HEK293 (cell line): Measurements from ENCODE around the gene ZNF829.
A peak's percentile ranks its signal among the peaks of the same experiment; 100 is the strongest.

ENCODE experiments used
- FEZF1 ChIP-seq: fragments of 450-650 bp; formaldehyde crosslinking; IDR thresholded peaks from 2 replicates; pipeline ENCODE4 v1.5.1; 2016; ENCODE audit warnings: missing biosample characterization, missing genetic modification characterization
- GFI1B ChIP-seq: fragments of 450-650 bp; formaldehyde crosslinking; IDR thresholded peaks from 2 replicates; pipeline ENCODE4 v1.5.1; 2016; ENCODE audit warnings: missing biosample characterization, missing genetic modification characterization
- IKZF3 ChIP-seq: fragments of 450-650 bp; IDR thresholded peaks from 2 replicates; pipeline ENCODE4 v1.5.0; 2018; ENCODE audit warnings: missing biosample characterization, mild to moderate bottlenecking, missing genetic modification characterization, moderate library complexity
- KLF1 ChIP-seq: fragments of 450-650 bp; formaldehyde crosslinking; IDR thresholded peaks from 2 replicates; pipeline ENCODE4 v1.5.1; 2016; ENCODE audit warnings: missing biosample characterization, missing genetic modification characterization
- KLF9 ChIP-seq: fragments of 450-650 bp; formaldehyde crosslinking; IDR thresholded peaks from 2 replicates; pipeline ENCODE4 v1.5.1; 2016; ENCODE audit warnings: missing biosample characterization, missing genetic modification characterization, low read depth
- RBAK ChIP-seq: fragments of 450-650 bp; formaldehyde crosslinking; IDR thresholded peaks from 2 replicates; pipeline ENCODE4 v1.5.1; 2016; ENCODE audit warnings: missing biosample characterization, missing genetic modification characterization
- WT1 ChIP-seq: fragments of 450-650 bp; formaldehyde crosslinking; IDR thresholded peaks from 2 replicates; pipeline ENCODE4 v1.5.1; 2016; ENCODE audit warnings: missing biosample characterization, missing genetic modification characterization
- ZBTB17 ChIP-seq: fragments of 450-650 bp; formaldehyde crosslinking; IDR thresholded peaks from 2 replicates; pipeline ENCODE4 v1.5.1; 2016; ENCODE audit warnings: missing biosample characterization, missing genetic modification characterization
- ZNF114 ChIP-seq: fragments of 450-650 bp; formaldehyde crosslinking; IDR thresholded peaks from 2 replicates; pipeline ENCODE4 v1.5.0; 2017; ENCODE audit warnings: missing biosample characterization, missing genetic modification characterization
- ZNF121 ChIP-seq: fragments of 450-650 bp; formaldehyde crosslinking; IDR thresholded peaks from 2 replicates; pipeline ENCODE4 v1.5.1; 2016; ENCODE audit warnings: missing biosample characterization, missing genetic modification characterization
- ZNF132 ChIP-seq: fragments of 450-650 bp; formaldehyde crosslinking; IDR thresholded peaks from 2 replicates; pipeline ENCODE4 v1.5.1; 2017; ENCODE audit warnings: missing biosample characterization, missing genetic modification characterization, borderline replicate concordance
- ZNF302 ChIP-seq: fragments of 450-650 bp; formaldehyde crosslinking; IDR thresholded peaks from 2 replicates; pipeline ENCODE4 v1.5.1; 2016; ENCODE audit warnings: missing biosample characterization, missing genetic modification characterization, low read depth
- ZNF335 ChIP-seq: fragments of 450-650 bp; formaldehyde crosslinking; conservative IDR thresholded peaks from 2 replicates; pipeline ENCODE4 v1.5.1; 2016; ENCODE audit warnings: missing biosample characterization, missing genetic modification characterization
- ZNF366 ChIP-seq: fragments of 450-650 bp; formaldehyde crosslinking; conservative IDR thresholded peaks from 2 replicates; pipeline ENCODE4 v1.5.1; 2016; ENCODE audit warnings: missing biosample characterization, missing genetic modification characterization
- ZNF514 ChIP-seq: fragments of 450-650 bp; formaldehyde crosslinking; IDR thresholded peaks from 2 replicates; pipeline ENCODE4 v1.5.1; 2016; ENCODE audit warnings: missing biosample characterization, missing genetic modification characterization
- ZNF585B ChIP-seq: fragments of 450-650 bp; formaldehyde crosslinking; IDR thresholded peaks from 2 replicates; pipeline ENCODE4 v1.5.1; 2016; ENCODE audit warnings: missing biosample characterization, missing genetic modification characterization
- ZNF596 ChIP-seq: fragments of 450-650 bp; IDR thresholded peaks from 2 replicates; pipeline ENCODE4 v1.5.0; 2018; ENCODE audit warnings: missing biosample characterization, mild to moderate bottlenecking, missing genetic modification characterization, moderate library complexity
- ZNF600 ChIP-seq: fragments of 450-650 bp; formaldehyde crosslinking; IDR thresholded peaks from 2 replicates; pipeline ENCODE4 v1.5.1; 2016; ENCODE audit warnings: missing biosample characterization, missing genetic modification characterization
- ZNF792 ChIP-seq: fragments of 450-650 bp; formaldehyde crosslinking; IDR thresholded peaks from 2 replicates; pipeline ENCODE4 v1.5.1; 2016; ENCODE audit warnings: missing biosample characterization, missing genetic modification characterization
- TF ChIP-seq, protein P1 (sequence below): fragments of 450-650 bp; formaldehyde crosslinking; IDR thresholded peaks from 2 replicates; pipeline ENCODE4 v1.5.1; 2017; ENCODE audit warnings: missing biosample characterization, missing genetic modification characterization
- TF ChIP-seq, protein P2 (sequence below): fragments of 450-650 bp; formaldehyde crosslinking; IDR thresholded peaks from 2 replicates; pipeline ENCODE4 v1.5.1; 2017; ENCODE audit warnings: missing biosample characterization, missing genetic modification characterization
- TF ChIP-seq, protein P3 (sequence below): fragments of 450-650 bp; formaldehyde crosslinking; IDR thresholded peaks from 2 replicates; pipeline ENCODE4 v1.5.1; 2016; ENCODE audit warnings: missing biosample characterization, missing genetic modification characterization
- TF ChIP-seq, protein P4 (sequence below): fragments of 450-650 bp; formaldehyde crosslinking; IDR thresholded peaks from 2 replicates; pipeline ENCODE4 v1.5.1; 2016; ENCODE audit warnings: missing biosample characterization, missing genetic modification characterization
- TF ChIP-seq, protein P5 (sequence below): fragments of 450-650 bp; formaldehyde crosslinking; IDR thresholded peaks from 2 replicates; pipeline ENCODE4 v1.5.1; 2016; ENCODE audit warnings: missing biosample characterization, missing genetic modification characterization, low read depth
- TF ChIP-seq, protein P6 (sequence below): sonication (generic); formaldehyde crosslinking; IDR thresholded peaks from 2 replicates; pipeline ENCODE4 v1.8.1; 2022; ENCODE audit warnings: mild to moderate bottlenecking, moderate library complexity, missing genetic modification reagents
- TF ChIP-seq, protein P7 (sequence below): fragments of 450-650 bp; formaldehyde crosslinking; IDR thresholded peaks from 2 replicates; pipeline ENCODE4 v1.5.1; 2017; ENCODE audit warnings: missing biosample characterization, missing genetic modification characterization
- TF ChIP-seq, protein P8 (sequence below): fragments of 450-650 bp; IDR thresholded peaks from 2 replicates; pipeline ENCODE4 v1.5.1; 2018; ENCODE audit warnings: missing biosample characterization, mild to moderate bottlenecking, missing genetic modification characterization

Gene ZNF829

DNA sequence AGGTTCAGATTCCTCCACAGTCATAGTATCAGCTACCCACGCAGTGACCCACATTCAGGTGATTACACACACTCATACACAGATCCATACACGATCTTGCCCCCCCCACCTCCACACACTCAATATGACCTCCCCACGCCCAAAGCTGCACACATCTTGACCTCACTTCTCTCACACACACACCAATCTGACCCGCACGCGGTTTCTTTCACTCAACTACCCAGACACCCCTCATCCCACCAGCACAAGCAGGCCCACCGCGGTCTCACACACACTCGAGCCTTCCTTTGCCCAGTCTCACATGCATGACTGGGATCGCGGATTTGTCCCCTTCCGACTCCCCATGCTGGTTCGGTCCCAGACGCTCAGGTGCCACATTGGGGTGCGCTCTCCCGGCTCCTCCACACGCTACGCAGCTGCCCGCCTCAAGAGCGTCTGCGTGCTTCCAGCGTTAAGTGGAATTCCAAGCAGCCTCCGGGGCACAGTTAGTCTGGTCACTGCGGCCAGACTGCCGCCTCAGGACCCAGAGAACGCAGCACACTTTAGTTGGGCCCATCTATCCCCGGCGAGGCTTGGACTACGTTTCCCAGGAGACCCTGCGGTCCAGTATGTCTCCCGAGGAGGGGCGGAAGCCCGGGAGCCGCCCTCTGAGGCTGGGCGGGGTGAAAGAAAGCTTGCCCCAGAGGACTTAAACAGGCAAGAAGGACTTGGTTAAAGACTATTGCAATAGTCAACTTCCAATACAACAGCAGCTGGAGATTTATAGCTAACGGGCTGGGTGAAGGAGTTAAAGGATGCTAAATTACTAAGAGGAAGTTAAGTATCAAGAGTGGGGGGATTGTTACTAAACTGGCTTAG, 66.2 kb downstream of the ZNF829 start (continued):
- TF ChIP-seq, protein P1, sequence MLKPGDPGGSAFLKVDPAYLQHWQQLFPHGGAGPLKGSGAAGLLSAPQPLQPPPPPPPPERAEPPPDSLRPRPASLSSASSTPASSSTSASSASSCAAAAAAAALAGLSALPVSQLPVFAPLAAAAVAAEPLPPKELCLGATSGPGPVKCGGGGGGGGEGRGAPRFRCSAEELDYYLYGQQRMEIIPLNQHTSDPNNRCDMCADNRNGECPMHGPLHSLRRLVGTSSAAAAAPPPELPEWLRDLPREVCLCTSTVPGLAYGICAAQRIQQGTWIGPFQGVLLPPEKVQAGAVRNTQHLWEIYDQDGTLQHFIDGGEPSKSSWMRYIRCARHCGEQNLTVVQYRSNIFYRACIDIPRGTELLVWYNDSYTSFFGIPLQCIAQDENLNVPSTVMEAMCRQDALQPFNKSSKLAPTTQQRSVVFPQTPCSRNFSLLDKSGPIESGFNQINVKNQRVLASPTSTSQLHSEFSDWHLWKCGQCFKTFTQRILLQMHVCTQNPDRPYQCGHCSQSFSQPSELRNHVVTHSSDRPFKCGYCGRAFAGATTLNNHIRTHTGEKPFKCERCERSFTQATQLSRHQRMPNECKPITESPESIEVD (tag by site-specific recombination), result no peak
- TF ChIP-seq, protein P2, sequence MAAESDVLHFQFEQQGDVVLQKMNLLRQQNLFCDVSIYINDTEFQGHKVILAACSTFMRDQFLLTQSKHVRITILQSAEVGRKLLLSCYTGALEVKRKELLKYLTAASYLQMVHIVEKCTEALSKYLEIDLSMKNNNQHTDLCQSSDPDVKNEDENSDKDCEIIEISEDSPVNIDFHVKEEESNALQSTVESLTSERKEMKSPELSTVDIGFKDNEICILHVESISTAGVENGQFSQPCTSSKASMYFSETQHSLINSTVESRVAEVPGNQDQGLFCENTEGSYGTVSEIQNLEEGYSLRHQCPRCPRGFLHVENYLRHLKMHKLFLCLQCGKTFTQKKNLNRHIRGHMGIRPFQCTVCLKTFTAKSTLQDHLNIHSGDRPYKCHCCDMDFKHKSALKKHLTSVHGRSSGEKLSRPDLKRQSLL (tag by site-specific recombination), result no peak
- TF ChIP-seq, protein P3, sequence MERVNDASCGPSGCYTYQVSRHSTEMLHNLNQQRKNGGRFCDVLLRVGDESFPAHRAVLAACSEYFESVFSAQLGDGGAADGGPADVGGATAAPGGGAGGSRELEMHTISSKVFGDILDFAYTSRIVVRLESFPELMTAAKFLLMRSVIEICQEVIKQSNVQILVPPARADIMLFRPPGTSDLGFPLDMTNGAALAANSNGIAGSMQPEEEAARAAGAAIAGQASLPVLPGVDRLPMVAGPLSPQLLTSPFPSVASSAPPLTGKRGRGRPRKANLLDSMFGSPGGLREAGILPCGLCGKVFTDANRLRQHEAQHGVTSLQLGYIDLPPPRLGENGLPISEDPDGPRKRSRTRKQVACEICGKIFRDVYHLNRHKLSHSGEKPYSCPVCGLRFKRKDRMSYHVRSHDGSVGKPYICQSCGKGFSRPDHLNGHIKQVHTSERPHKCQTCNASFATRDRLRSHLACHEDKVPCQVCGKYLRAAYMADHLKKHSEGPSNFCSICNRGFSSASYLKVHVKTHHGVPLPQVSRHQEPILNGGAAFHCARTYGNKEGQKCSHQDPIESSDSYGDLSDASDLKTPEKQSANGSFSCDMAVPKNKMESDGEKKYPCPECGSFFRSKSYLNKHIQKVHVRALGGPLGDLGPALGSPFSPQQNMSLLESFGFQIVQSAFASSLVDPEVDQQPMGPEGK (tag by site-specific recombination), result peak; percentile 91
- TF ChIP-seq FEZF1 (tag by site-specific recombination) (no peak), KLF1 (tag by site-specific recombination) (peak; percentile 79), GFI1B (0 out of 2 replicates have a peak, but pooled peaks have one; percentile 6), IKZF3 (tag by site-specific recombination) (no peak), ZNF514 (tag by site-specific recombination) (no peak), ZNF366 (tag by site-specific recombination) (0 out of 2 replicates have a peak, but pooled peaks have one; percentile 8), ZNF302 (no peak), WT1 (peak; percentile 55), RBAK (tag by site-specific recombination) (0 out of 2 replicates have a peak, but pooled peaks have one; percentile 65), KLF9 (peak; percentile 57), ZNF792 (tag by site-specific recombination) (peak; percentile 94), ZNF121 (peak; percentile 67), ZNF335 (peak; percentile 95), ZNF114 (no peak), ZNF132 (tag by site-specific recombination) (no peak), ZNF596 (tag by site-specific recombination) (no peak), ZBTB17 (tag by site-specific recombination) (peak; percentile 98), ZNF585B (tag by site-specific recombination) (no peak), ZNF600 (tag by site-specific recombination) (peak; percentile 96)
- TF ChIP-seq, protein P4, sequence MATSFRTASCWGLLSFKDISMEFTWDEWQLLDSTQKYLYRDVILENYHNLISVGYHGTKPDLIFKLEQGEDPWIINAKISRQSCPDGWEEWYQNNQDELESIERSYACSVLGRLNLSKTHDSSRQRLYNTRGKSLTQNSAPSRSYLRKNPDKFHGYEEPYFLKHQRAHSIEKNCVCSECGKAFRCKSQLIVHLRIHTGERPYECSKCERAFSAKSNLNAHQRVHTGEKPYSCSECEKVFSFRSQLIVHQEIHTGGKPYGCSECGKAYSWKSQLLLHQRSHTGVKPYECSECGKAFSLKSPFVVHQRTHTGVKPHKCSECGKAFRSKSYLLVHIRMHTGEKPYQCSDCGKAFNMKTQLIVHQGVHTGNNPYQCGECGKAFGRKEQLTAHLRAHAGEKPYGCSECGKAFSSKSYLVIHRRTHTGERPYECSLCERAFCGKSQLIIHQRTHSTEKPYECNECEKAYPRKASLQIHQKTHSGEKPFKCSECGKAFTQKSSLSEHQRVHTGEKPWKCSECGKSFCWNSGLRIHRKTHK, result no peak
- TF ChIP-seq, protein P5, sequence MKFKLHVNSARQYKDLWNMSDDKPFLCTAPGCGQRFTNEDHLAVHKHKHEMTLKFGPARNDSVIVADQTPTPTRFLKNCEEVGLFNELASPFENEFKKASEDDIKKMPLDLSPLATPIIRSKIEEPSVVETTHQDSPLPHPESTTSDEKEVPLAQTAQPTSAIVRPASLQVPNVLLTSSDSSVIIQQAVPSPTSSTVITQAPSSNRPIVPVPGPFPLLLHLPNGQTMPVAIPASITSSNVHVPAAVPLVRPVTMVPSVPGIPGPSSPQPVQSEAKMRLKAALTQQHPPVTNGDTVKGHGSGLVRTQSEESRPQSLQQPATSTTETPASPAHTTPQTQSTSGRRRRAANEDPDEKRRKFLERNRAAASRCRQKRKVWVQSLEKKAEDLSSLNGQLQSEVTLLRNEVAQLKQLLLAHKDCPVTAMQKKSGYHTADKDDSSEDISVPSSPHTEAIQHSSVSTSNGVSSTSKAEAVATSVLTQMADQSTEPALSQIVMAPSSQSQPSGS (tag by site-specific recombination), result 0 out of 2 replicates have a peak, but pooled peaks have one; percentile 10
- TF ChIP-seq, protein P6, sequence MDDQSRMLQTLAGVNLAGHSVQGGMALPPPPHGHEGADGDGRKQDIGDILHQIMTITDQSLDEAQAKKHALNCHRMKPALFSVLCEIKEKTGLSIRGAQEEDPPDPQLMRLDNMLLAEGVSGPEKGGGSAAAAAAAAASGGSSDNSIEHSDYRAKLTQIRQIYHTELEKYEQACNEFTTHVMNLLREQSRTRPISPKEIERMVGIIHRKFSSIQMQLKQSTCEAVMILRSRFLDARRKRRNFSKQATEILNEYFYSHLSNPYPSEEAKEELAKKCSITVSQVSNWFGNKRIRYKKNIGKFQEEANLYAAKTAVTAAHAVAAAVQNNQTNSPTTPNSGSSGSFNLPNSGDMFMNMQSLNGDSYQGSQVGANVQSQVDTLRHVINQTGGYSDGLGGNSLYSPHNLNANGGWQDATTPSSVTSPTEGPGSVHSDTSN, result 0 out of 2 replicates have a peak, but pooled peaks have one; percentile 20
- TF ChIP-seq, protein P7, sequence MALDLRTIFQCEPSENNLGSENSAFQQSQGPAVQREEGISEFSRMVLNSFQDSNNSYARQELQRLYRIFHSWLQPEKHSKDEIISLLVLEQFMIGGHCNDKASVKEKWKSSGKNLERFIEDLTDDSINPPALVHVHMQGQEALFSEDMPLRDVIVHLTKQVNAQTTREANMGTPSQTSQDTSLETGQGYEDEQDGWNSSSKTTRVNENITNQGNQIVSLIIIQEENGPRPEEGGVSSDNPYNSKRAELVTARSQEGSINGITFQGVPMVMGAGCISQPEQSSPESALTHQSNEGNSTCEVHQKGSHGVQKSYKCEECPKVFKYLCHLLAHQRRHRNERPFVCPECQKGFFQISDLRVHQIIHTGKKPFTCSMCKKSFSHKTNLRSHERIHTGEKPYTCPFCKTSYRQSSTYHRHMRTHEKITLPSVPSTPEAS, result peak; percentile 89
- TF ChIP-seq, protein P8, sequence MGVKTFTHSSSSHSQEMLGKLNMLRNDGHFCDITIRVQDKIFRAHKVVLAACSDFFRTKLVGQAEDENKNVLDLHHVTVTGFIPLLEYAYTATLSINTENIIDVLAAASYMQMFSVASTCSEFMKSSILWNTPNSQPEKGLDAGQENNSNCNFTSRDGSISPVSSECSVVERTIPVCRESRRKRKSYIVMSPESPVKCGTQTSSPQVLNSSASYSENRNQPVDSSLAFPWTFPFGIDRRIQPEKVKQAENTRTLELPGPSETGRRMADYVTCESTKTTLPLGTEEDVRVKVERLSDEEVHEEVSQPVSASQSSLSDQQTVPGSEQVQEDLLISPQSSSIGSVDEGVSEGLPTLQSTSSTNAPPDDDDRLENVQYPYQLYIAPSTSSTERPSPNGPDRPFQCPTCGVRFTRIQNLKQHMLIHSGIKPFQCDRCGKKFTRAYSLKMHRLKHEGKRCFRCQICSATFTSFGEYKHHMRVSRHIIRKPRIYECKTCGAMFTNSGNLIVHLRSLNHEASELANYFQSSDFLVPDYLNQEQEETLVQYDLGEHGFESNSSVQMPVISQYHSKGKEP (tag by site-specific recombination), result no peak; the same call in 1 of the 2 replicates
